ENCODE results near the gene RBM24.

Gene RBM24

DNA sequence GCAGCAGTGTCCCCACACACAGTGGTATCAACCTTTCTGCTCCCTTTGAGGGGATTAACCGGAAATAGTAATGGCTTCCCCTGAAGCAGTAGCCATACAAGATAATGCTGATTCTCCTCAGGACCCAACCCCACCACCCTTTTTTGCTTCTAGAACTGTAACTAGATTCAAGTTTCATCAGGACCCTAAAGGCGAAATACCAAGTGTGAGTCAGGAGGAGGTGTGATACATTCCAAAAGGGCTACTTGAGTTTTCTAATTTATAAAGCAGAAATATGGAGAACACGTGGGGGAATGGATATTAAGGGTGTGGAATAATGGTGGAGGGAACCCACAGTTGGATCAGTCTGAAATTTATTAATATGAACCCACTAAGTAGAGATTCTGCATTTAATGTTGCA is 60.7 kb downstream of the RBM24 start:
- DNase-seq: no peak
- no peak for TF ChIP-seq POLR2A (IDR thresholded peaks at IDR 0.05; ENCODE audit: low read length)
- TF ChIP-seq GATA1 (IDR thresholded peaks at IDR 0.05; ENCODE audit: low read depth, low read length): no peak

DNA sequence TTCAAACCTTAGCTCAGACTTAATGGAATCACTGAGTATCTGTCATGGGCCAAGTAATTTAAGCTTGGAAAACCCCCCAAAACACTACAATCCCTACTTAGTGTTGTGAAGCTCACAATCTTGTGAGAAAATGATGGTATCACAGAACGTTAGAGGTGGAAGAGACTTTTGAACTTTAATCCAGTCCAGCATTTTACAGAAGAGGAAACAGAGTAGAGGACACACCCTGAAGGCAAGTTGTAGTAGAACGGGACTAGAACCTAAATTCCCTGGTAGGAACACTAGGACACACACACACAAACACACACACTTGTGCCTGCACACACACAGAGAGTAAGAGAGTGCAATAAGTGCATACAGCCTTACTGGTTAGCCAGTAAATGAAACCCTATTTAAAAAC is 62.1 kb downstream of the RBM24 start:
- DNase-seq: no peak
- TF ChIP-seq POLR2A (IDR thresholded peaks at IDR 0.05; ENCODE audit: low read length) (no peak), GATA1 (IDR thresholded peaks at IDR 0.05; ENCODE audit: low read depth, low read length) (no peak)

All from erythroblast (primary cell).